Astrocyte of the spinal cord (primary cell): ENCODE data around the gene NACC1.
"Not testable (repeated sequence)": the region's sequence is repeated elsewhere in the genome, so short reads cannot be mapped to it uniquely, and the experiment has no call there.

Source experiments
- DNase-seq: peaks from one replicate; pipeline ENCODE4 v3.0.0; 2011; ENCODE audit warnings: low read depth, low spot score
- H3K4me3 ChIP-seq: 2 replicates; pipeline ENCODE4 v1.5.1; 2011; ENCODE audit warnings: low read depth, mild to moderate bottlenecking, low read length, moderate library complexity
- CTCF ChIP-seq: IDR thresholded peaks from 2 replicates; pipeline ENCODE4 v1.5.1; 2012; ENCODE audit warnings: low read depth, mild to moderate bottlenecking, low read length, inconsistent platforms
- in situ Hi-C: cut with HindIII; loops from 2 replicates; pipeline ENCODE4 v1.10.0; 2017; ENCODE audit warnings: low sequenced_read_pairs

NACC1 gene

DNA sequence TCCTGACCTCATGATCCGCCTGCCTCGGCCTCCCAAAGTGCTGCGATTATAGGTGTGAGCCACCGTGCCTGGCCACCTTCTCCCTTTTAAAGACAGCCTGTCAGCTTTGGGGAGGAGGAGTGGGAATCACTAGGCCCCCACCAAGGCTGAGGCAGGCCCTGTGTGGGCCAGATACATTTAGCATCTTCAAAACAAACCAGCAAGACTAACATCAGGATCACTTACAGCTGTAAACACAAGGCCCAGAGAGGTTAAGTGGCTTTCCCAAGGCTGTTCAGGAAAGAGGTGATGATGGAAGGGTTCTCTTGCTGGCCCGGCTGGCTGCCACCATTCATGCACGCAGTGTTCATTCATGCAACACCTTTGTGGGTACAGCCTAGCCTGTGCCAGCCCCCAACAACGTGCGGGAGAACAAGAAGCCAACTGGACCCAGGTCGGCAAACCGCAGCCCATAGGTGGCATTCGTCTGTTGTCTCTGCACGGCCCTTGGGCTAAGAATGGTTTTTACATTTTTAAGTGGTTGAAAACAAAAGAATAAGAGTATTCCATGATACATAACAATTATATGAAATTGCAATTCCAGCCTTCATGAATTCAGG, 55.2 kb downstream of the NACC1 start:
- no peak overlapping the region for H3K4me3 ChIP-seq
- DNase-seq, result no peak
- no peak for TF ChIP-seq CTCF
- in situ Hi-C loops, result no loop called here

DNA sequence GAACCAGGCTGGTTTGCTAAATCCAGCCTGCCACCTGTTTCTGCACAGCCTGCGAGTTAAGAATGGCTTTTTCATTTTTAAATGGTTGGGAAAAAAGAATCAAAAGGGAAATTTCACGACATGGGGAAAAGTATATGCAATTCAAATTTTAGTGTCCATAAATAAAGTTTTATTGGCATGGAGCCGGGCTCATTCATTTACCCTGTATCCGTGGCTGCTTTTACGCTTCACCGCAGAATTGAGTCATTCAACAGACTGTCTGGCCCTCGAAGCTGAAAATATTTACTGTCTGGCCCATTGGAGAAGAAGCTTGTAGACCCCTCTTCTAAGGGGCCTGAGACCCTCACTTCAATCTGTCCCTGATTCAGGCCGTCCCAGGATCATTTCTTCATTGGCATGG, 58.3 kb downstream of the NACC1 start:
- in situ Hi-C loops, result no loop called here
- H3K4me3 ChIP-seq, result no peak overlapping the region
- no peak for TF ChIP-seq CTCF
- DNase-seq, result peak; percentile 62

GRCh38 chr19:13177584-13177983, 59.5 kb downstream of the NACC1 start:
- H3K4me3 ChIP-seq, DNase-seq, in situ Hi-C loops: not testable (repeated sequence)

DNA sequence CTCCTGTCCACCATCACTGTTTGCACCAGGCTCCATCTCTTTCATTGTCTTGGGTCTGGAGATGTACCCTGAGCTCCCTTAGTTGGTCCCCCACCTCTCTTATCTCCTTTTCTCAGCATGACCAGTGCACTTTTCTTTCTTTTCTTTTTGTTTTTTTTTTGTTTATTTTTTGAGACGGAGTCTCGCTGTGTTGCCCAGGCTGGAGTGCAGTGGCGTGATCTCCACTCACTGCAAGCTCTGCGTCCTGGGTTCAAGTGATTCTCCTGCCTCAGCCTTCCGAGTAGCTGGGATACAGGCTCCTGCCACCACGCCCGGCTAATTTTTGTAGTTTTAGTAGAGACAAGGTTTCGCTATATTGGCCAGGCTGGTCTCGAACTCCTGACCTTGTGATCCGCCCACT, 60.2 kb downstream of the NACC1 start:
- H3K4me3 ChIP-seq, in situ Hi-C loops, DNase-seq: not testable (repeated sequence)

DNA sequence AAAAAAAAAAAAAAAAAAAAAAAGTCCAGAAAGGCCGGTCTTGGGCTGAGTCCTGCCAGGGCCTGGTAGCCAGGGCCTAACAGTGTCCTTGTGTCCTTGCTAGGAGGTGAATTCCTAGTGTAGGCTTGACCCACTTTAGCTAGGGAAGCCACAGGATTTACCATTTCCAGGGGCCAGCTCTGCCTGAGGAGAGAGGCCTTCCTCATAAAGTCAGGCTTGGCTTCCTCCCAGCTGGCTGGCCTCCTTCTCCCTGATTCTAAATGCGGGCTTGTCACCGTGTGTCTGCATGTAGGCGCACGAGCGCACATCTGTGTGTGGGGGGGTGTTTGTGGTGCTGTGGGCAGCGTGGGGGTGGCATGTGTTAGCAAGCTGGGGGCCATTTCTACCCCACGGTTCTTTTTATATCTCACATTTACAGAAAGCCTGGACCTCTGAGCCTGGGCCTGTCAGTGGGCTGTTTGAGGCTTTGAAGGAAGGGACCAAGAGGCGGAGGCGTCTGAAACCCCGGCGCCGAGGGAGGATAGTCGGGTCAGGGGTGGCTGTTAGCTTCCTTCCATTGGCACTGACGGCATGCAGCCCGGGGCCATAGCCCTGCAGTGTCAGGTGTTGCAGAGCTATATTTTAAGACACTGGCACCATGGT, 63.8 kb downstream of the NACC1 start:
- no peak overlapping the region for H3K4me3 ChIP-seq
- no peak for TF ChIP-seq CTCF
- peak; percentile 64 for DNase-seq
- in situ Hi-C loops, result no loop called here

GRCh38 chr19:13184926-13185325, 66.9 kb downstream of the NACC1 start:
- DNase-seq, in situ Hi-C loops, H3K4me3 ChIP-seq: not testable (repeated sequence)

DNA sequence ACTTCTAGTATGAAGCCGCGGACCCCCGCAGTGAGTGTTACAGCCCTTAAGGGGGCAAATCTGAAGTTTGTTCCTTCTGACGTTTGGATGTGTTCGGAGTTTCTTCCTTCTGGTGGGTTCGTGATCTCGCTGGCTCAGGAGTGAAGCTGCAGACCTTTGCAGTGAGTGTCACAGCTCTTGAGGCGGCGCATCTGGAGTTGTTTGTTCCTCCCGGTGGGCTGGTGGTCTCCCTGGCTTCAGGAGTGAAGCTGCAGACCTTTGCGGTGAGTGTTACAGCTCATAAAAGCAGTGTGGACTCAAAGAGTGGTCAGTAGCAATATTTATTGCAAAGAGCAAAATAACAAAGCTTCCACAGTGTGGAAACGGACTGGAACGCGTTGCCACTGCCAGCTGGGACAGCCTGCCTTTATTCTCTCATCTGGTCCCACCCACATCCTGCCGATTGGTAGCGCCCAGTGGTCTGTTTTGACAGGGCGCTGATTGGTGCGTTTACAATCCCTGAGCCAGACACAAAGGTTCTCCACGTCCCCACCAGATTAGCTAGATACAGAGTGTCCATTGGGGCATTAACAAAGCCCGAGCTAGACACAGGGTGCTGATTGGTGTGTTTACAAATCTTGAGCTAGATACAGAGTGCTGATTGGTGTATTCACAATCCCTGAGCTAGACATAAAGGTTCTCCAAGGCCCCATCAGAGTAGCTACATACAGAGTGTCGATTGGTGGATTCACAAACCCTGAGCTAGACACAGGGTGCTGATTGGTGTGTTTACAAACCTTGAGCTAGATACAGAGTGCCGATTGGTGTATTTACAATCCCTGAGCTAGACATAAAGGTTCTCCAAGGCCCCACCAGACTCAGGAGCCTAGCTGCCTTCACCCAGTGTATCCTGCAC, 67.9 kb downstream of the NACC1 start:
- H3K4me3 ChIP-seq, DNase-seq, in situ Hi-C loops: not testable (repeated sequence)

DNA sequence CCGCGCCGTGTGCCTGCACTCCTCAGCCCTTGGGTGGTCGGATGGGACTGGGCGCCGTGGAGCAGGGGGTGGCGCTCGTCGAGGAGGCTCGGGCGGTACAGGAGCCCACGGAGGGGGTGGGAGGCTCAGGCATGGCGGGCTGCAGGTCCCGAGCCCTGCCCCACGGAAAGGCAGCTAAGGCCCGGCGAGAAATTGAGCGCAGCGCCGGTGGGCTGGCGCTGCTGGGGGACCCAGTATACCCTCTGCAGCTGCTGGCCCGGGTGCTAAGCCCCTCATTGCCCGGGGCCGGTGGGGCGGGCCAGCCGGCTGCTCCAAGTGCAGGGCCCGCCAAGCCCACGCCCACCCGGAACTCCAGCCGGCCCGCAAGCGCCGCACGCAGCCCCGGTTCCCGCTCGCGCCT, 68.6 kb downstream of the NACC1 start:
- DNase-seq, in situ Hi-C loops, H3K4me3 ChIP-seq: not testable (repeated sequence)

GRCh38 chr19:13187419-13187818, 69.4 kb downstream of the NACC1 start:
- no peak overlapping the region for H3K4me3 ChIP-seq
- in situ Hi-C loops, result no loop called here
- DNase-seq, result no peak
- TF ChIP-seq CTCF, result no peak
